ENCODE data around the gene LINS1.
A peak's percentile ranks its signal among the peaks of the same experiment; 100 is the strongest.
"Not testable (repeated sequence)": the region's sequence is repeated elsewhere in the genome, so short reads cannot be mapped to it uniquely, and the experiment has no call there.

Gene LINS1

DNA sequence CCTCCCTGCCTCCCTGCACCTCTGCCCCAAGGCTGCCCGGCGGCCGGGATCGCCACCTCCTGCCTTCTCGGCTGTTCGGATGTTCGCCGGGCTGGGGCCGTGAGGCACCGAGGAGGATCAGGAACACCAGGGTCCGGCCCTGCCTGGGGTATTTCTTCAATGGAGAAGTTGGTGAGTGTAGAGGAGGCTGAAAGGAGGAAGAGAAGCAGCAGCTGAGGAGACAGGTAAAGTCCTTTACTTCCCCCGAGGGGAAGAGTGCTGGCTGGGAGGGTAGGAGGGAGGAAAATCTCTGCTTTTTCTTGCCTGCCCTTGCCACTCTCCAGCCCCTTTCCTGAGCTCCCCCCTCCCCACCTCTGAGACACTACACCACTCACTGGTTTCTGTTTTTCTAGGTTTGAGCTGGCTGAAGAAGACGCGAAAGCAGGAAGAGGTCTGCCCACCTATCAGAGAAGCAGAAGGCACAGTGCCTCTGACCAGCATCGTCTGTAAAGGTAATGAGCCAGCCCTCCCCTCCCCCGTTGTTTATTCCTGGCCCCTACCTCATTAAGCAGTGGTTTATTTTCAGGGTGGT is 924 bp upstream of the LINS1 start:
- DNase-seq (ENCODE audit: low spot score) = peak; percentile 8

DNA sequence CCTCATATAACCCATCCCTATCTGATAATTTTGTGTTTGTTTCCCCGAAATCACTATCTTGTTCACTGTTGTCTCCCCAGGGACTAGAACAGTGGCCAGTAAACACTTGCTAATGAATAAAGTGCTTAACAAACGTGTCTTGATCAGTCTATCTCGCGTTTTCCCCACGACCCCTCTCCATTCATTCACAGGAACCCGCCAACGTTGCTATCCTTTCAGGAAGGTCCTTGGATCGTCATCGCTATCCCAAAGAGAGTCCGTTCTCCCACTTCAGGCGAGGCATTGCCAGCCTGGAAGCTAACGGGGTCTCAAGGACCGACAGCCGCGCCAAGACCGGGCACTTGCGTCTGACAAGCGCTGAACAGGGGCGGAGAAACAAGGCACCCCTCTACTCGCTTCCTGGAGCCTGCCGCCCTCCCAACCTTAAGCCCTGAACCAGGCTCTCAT is 344 bp downstream of the LINS1 start:
- no peak for DNase-seq (ENCODE audit: low spot score)

DNA sequence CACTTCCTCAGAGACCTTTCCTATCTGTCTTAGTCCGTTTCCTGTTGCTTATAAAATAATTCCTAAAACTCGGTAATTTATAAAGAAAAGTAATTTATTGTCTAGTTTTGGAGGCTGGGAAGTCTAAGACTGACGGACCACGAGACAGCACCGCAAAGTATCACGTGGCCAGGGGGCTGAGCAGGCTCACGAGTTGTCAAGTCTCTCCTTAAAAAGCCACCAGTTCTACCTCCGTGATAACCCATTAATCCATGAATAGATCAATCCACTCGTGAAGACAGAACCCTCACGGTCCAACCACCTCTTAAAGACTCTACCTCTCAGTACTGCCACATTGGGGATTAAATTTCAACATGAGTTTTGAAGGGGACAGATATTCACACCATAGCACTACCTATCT is 821 bp downstream of the LINS1 start:
- peak; percentile 5 for DNase-seq (ENCODE audit: low spot score)

DNA sequence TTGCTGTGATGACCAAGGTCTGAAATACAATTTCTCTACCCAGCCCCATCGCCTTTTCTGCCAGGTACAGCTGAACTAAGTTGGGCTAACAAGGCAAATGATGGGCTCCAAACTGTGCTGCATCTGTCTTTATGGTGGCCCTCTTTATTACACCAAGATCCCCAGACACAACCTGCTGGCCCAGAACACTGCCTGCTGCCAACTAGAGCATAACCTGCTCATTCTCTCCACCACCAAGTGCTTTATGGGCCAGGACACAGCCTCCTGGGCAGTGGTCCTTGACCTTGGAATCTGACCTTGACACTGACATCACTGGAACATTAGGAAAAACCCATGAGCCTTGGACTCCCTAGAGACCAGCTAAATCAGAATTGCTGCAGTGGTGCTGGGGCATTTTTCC is 3.3 kb downstream of the LINS1 start:
- no peak for DNase-seq (ENCODE audit: low spot score)

DNA sequence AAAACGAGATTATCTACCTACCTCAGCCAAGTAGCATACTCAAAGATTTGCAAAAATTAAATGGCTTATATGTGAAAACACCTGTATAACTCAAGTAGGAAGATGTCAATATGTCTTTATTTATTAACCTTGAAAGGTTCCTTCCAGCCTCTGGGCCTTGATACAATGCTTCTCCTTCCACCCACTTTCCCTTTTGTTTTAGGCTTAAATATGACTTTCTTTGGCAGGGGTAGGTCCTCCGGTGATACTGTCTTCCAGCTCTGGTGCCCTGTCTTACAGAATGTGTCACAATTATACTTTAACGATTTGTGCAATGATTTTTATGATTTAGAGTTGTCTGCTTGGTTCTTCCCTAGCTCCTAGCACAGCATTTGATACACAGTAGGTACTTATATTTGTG is 4.1 kb downstream of the LINS1 start:
- DNase-seq (ENCODE audit: low spot score) = no peak

DNA sequence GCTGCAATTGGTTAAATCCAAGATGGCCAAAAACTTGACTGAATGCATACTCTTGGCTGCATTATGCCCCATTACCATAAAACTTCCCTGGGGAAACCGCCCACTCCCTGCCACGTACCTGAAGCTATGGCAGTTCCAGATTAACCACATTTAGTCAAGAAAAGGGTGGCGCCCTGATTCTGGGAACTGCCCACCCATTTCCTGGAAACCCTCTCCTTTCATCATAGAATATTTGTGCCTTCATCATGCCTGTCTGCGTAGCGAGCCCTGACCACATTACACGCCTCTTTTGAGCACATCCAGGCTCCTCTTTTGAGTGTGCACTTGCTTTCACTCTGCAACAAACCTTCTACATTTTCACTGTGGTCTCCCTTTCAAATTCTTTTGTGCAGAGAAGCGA is 5.2 kb downstream of the LINS1 start:
- DNase-seq (ENCODE audit: low spot score) = no peak

DNA sequence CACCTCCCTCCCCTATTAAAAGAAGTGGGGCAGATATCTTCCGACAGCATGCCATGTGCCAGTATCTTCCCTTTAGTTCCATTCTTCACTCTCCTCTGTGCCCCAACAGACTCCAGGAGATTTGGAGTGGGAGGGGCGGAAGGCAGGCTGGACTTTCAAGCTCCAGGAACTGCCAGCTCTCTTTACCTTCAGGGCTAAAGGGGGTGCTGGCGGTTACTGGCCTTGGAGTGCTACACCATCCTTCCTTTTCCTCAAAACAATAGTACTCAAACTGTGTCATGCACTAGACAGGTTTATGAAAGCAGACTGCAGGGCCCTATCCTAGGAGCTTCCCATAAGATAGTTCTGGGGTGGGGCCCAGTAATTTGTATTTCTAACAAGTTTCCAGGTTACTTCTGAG is 6.0 kb downstream of the LINS1 start:
- DNase-seq (ENCODE audit: low spot score) = no peak

DNA sequence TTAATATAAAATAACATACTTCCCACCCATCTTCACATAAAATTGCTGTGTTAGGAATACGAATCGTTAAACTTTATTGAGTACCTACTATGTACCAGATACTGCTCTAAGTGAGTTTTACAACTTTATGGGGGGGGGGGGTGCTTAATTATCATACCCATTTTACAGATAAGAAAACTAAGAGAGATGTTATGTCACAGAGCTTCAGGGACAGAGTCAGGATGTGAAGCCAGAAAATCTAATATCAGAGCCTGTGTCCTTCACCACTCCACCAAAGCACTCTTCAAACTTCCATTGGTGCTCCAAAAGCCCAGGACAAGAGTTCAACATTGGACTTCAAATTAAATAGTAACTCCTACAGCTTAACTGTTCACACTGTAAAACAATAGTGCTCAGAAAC is 8.6 kb downstream of the LINS1 start:
- DNase-seq (ENCODE audit: low spot score) = no peak

DNA sequence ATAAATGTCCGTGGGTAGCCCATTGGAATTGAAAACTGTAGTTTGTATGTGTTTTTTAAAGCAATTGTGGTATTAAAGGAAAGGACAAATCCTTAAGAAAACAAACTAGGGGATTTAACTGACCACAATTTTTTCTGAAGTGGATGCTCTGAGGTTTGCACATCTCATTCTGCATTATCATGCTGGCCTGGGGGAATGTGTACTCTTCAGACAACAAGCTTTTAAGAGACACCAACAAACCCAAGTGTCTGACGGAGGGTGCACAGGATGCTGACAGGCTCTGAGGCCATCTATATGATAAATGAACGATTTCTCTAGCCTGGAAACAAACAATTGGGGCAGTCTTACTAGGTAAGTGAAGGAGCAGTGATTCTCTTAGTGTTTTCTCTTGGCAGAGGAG is 9.1 kb downstream of the LINS1 start:
- DNase-seq (ENCODE audit: low spot score) = no peak

DNA sequence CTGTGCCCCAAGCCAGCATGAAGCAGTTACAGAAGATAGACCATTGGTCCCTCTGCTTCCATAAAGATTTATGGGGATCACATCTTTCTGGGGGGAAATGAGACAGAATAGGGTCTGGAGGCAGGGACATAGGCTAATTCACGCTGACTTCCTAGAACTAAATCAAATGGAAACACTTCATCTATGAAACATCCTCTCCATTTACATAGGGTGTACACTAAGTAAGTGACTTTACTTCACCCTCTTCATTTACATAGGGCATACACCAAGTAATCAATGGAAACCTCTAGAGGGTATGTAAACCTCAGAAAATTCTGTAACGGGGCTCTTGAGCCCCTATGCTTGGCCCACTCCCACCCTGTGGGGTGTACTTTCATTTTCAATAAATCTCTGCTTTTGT is 10.1 kb downstream of the LINS1 start:
- no peak for DNase-seq (ENCODE audit: low spot score)

DNA sequence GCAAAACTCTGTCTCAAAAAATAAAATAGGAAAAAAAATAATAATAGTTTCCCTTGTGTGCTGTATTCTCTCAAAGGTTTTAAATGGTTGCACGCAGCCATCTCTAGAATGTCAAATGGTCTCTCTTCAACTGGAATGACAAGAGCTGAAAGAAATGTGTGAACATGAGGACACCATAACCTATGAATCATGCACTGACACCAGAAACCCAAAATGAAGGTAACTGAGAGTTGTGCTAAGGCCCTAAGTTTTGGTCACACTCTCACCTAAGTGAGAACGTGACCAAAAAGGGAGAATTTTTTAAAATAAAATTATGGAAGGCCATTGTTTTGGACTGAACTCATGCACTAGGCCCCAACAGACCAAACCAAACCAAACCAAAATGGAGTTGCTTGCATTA is 10.8 kb downstream of the LINS1 start:
- not testable (repeated sequence) for DNase-seq (ENCODE audit: low spot score)

DNA sequence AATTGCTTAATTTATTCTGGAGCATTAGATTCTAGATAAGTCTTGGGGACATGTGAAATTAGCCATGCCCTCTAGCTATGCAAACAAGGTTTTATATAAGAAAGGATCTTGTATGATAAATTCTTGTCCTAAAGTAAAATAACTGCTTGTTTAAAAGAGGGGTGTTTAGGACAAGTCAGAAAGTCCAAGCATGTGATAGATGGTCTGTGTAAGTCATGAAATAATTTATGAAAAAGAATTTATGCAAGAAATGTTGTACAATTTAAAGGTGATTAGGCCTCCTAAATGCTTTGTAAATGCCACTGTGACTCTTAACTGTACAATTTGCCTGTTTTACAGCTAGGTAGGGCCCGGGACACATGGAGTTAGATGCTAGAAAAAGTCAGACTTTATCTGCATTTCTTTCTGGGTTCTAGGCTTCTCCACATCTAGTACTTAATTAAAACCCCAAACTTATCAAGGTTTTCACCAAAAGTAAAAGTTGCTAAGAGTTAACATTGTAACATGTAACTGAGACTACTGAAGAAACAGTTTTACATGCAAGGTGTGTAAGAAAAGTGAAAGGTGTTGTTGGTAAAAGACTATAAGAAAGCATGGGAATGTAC is 13.2 kb downstream of the LINS1 start:
- DNase-seq (ENCODE audit: low spot score) = no peak

DNA sequence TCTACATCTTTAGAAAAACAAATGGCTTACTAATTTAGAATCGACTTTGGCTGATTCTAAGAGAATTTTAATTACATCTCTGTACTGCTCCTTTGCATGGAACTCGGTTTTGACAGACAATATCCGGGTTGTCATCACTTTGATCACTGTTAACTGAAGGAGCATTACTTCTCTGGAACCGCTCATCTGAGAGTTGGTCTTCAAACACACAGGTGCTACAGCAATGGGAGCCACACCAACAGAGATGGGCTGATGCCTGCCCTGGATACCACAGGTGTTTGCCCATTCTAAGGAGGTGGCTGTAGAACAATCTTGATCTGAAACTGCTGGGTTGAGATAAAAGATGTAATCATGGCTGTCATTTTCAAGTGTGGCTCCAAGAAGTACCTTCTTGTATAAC is 21.6 kb downstream of the LINS1 start:
- no peak for DNase-seq (ENCODE audit: low spot score)

DNA sequence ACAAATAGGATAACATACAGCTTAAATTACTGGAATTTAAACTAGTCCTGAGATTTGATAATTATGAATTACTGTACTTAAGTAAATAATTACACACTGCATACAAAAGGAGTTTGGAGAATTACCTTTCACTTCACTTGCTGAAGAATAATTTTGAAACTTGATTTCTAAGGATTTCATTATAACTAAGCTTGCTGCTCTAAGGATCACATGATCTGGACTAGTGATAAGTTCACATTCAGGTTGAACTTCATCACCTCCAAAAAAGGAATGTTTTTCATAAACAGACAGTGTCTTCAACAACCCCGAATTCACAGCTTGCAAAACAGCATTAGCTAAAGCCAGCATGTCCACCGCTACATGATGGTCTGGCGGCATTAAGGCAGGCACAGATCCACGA is 28.5 kb downstream of the LINS1 start:
- no peak for DNase-seq (ENCODE audit: low spot score)

DNA sequence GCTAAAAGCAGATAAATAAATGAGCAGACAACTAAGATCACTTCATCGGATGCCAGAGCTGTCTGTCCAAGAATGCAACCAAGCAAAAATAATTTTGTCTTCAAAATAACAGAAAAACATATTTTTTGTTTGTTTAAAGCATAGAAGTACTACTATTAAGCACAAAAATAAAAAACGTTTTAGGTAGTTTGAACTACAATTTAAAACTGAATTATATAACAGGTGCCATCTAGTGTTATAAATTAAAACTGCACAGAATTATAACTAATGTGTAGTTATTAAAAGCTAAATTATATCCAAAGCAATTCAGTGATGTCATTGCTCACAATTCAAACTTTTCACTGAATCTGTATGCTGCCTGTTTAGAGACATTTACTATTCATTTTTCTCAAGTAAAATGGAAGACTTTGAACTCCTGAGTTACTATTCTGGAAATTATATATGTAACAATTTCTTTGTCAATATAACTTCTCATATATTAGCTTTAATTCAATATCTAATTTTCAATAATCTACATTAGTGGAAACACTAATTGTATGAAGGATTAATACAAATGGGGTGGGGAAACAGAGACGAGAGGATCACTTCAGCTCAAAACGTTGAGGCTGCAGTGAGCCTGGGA is 29.5 kb downstream of the LINS1 start:
- DNase-seq (ENCODE audit: low spot score) = peak; percentile 36

DNA sequence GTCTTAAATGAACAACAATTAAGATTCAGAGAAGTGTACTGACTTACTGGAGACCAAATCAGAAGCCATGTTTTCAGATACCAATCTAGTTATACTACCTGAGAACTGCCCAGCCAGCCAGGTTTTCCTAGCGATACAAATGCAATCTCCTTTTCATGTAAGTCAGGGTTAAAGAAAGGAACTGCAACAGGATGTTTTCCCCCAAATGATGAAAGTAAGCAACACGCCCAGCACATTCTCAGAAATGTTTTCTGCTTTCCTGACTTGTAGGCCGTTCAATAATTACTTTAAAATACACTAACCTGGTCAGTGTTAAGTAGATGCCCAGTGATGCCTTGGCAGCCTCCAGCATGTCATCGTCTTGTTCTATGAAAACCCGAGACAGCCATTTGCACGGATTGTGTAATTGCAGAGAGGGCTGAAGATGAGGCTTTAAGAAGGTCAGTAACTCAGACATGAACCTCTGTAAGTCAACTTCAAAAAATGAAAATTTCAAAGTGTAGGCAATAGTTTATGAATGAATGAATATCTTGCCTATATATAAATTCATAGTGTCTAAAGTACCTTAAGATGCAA is 30.3 kb downstream of the LINS1 start:
- DNase-seq (ENCODE audit: low spot score) = no peak

DNA sequence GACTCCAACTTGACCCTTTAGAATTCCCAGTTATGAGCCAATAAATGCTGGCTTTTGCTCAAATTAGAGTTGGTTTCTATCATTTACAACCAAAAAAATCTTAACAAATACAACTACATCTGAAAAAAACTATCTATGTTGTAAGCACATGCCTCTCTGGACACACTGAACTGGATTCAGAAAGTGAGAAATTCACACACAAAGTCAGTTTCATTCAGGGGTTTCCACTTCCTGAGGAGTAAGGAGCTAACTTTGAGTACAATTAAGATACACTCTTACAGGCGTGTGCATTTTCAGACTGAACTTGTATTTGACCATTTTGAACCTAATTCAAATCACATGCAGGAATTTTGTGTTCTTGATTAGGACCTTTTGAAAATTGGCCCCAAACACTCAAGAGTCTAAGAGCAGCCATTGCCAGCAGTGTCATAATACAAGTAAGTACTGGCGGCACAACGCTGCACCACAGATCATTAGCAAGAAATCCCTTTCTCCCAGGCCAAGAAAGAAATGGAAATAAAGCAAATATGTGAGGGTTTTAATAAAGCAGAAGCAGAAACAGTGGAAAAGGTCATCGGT is 31.2 kb downstream of the LINS1 start:
- no peak for DNase-seq (ENCODE audit: low spot score)

DNA sequence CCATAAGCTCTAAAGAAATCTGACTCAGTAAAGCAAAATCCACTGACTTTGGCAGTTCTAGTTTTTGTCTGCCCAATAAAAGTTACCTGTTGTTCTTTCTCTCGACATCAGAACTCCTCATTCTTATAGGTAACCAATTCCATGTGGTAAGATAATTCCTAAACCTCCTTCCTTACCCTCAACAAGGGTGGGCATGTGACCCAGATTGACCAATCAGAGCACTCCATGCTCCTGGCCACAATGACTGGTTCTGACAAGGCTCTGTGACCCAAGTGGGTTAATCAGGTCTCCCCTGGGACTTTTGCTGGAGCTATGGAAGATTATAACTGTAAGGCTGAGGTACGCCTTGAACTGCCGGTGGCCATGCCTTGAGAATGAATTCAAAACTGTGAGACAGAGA is 31.7 kb downstream of the LINS1 start:
- DNase-seq (ENCODE audit: low spot score) = peak; percentile 30

DNA sequence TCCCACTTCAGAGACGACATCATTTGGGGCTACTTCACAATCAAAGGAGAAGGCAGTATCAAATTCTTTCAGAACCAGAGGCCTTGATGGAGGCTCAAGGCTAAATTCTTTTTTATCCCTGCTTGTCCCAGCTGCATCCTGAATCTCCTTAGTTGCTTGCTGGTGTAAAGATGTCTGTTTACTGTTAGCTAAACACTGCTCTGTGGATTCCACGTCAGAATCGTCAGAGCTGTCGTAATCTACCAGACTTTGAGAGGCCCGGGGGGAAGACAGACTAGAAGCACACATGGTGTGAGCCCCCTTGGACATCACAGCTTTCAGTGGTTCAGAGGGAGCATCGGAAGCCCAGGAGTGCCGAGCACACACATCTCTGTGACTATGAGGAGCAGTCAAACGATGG is 32.6 kb downstream of the LINS1 start:
- no peak for DNase-seq (ENCODE audit: low spot score)

DNA sequence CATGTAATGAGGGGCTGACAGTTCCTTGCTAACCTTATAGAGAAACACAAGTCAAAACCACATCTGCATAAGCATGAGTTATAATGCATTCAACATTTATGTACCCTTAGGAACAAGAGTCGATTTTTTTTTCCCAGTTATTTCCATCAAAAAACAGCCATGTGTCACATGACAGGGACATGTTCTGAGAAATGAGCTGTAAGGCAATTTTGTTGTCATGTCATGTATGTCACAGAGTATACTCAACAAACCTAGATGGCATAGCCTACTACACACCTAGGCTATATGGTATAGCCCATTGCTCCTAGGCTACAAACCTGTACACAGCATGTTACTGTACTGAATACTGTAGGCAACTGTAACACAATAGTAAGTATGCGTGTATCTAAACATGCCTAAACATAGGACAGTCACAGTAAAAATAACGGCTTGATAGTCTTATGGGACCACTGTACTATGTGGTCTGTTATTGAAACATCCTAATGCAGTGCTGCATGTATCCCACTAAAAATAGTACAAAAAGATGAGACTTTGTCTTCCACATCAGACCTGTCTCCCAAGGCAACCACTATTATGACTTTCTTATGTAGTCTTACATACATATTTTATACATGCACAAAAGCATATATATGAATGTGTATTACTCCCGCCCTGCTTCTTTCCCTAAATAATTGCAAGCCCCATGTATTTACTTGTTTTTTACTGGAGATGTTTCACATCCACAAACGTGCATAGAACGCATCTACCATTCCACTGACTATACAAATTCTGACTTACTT is 34.9 kb downstream of the LINS1 start:
- DNase-seq (ENCODE audit: low spot score) = no peak

DNA sequence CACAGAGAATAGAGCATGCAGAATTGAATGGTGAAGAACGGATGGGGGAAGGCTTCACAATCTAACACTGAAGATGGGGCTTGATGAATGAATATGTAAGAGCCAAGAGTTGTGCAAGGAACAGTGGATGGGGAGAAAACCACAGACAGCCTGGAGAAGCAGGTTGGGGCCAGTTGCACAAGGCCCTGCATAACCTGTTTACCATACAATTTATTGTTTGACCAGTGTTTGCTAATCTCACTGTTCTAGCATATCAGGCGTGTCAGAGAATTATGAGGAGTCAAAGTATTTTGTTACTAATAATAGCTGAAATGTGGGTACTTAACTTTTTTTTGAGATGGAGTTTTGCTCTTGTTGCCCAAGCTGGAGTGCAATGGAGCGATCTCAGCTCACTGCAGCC is 36.4 kb downstream of the LINS1 start:
- DNase-seq (ENCODE audit: low spot score) = no peak

DNA sequence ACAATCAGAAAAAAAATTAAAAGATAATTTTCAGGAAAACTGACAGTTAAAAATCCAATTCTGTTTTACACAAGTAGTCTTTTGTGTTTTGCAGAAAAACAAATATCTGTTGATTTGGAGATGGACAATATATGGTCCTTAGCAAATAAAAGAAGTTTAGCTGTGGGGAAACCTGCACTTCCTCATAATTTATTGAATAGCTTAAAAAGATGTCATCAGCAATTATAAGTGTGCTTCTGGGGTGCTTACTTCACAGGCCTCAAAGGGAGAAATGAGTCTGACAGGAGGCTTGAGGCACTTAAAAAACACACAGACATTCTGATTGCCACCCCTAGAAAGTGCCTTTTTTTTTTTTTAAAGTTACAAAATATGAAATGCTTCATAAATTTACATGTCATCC is 41.7 kb downstream of the LINS1 start:
- no peak for DNase-seq (ENCODE audit: low spot score)

DNA sequence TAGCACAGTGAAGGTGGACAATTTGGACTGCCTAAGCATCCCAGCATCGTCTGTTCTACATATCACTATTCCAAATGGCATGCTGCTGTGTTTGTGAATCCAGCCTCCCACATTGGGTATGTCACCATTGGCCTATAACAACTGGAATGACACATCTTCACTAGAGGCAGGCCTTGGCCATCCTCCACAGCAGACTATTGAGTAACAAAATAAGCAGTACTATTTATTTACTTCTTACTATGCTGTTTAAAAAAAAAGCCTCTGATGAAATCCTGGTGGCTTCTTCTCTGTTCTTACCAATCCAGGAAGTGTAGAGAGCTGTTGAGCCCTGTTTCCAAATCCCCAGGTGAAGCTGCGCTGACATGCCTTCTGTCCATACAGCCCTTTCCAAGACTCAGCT is 42.7 kb downstream of the LINS1 start:
- peak; percentile 74 for DNase-seq (ENCODE audit: low spot score)
